HepG2 (cell line): ENCODE measurements around the gene STAM. TPM values are rescaled to one million over a fixed set of nuclear protein-coding genes. Genes with fewer than 3 reads are reported as not detected.

Experiments
- ATAC-seq: fragments of 200-7000 bp; cut with Tn5 transposase; 3 replicates; pipeline ENCODE4 v1.9.1; 2020; ENCODE audit warnings: mild to moderate bottlenecking, moderate library complexity
- BruUV-seq: library from RNA; stranded (reverse); fragments of 400-500 nt; replicated peaks from 2 replicates; lab custom pipeline; 2021; lab: Mats Ljungman, UMichigan
- CTCF ChIA-PET: fragments of 300-600 bp; formaldehyde crosslinking; extraction: SDS; loops from one replicate; lab custom pipeline; 2021; ENCODE audit warnings: low total read pairs, inconsistent platforms, low intra/inter-chr PET ratio; lab: Yijun Ruan, JAX
- POLR2A ChIA-PET: fragments of 350-600 bp; sonication (Branson Sonifier 250); formaldehyde crosslinking; loops from one replicate; lab custom pipeline; 2020; ENCODE audit warnings: antibody characterized with exemption, inconsistent platforms; lab: Yijun Ruan, JAX
- DNase-seq: peaks from one replicate; pipeline ENCODE4 v3.0.0-alpha.2; 2015; ENCODE audit warnings: low spot score
- FAIRE-seq: peaks from 3 replicates; lab custom pipeline; 2011; peaks lifted over from hg19 to GRCh38; lab: Jason Lieb, UNC
- H2AFZ ChIP-seq: one replicate; pipeline ENCODE4 v1.6.1; 2011; ENCODE audit warnings: low read length, inconsistent platforms
- H3K27ac ChIP-seq: fragments of 300-600 bp; 3 replicates; pipeline ENCODE4 v1.8.0; 2011; ENCODE audit warnings: mixed run types, mild to moderate bottlenecking, mixed read lengths, low read length, inconsistent platforms; ENCODE audit not compliant: insufficient read depth; ENCODE audit errors: extremely low read length
- H3K27me3 ChIP-seq, 2 experiments: fragments of 200-600 bp in 1 of 2; 2 replicates in 1 of 2; 3 replicates in 1 of 2; pipeline versions ENCODE4 v1.6.0 to v1.8.0; 2011; ENCODE audit warnings: low read length in 2 of 2, mild to moderate bottlenecking in 2 of 2, moderate library complexity in 2 of 2, inconsistent platforms in 1 of 2; ENCODE audit not compliant: insufficient read depth in 2 of 2, control insufficient read depth in 1 of 2
- H3K36me3 ChIP-seq, 2 experiments: fragments of 200-600 bp in 1 of 2; replicated peaks in 1 of 2; 2 replicates in 1 of 2; 3 replicates in 1 of 2; pipeline versions ENCODE4 v1.5.1 to v1.8.0; 2011; ENCODE audit warnings: low read length in 2 of 2, inconsistent platforms in 1 of 2; ENCODE audit not compliant: insufficient read depth in 2 of 2, control insufficient read depth in 1 of 2
- H3K4me1 ChIP-seq: 2 replicates; pipeline ENCODE4 v1.5.1; 2012; ENCODE audit warnings: low read length, inconsistent platforms; ENCODE audit not compliant: insufficient read depth
- H3K4me2 ChIP-seq: 2 replicates; pipeline ENCODE4 v1.6.0; 2011; ENCODE audit warnings: low read depth, low read length, inconsistent platforms
- H3K4me3 ChIP-seq, 3 experiments: fragments of 200-600 bp in 1 of 3; sonication (generic), shearing (Covaris generic) in 1 of 3; replicated peaks in 1 of 3; 2 replicates each; pipeline ENCODE4 v1.5.1; 2011 to 2016; ENCODE audit warnings: low read length in 3 of 3, inconsistent platforms in 2 of 3, low read depth in 2 of 3, mild to moderate bottlenecking in 2 of 3, control low read depth in 1 of 3, mixed read lengths in 1 of 3; ENCODE audit not compliant: insufficient read depth in 1 of 3
- H3K79me2 ChIP-seq: one replicate; pipeline ENCODE4 v1.6.1; 2011; ENCODE audit warnings: low read length, inconsistent platforms; ENCODE audit not compliant: insufficient read depth
- H3K9ac ChIP-seq: 2 replicates; pipeline ENCODE4 v1.6.0; 2011; ENCODE audit warnings: mild to moderate bottlenecking, low read depth, low read length, inconsistent platforms; ENCODE audit not compliant: insufficient read depth
- H3K9me3 ChIP-seq: 2 replicates; pipeline ENCODE4 v1.5.1; 2012; ENCODE audit warnings: mild to moderate bottlenecking, low read length
- H4K20me1 ChIP-seq: 2 replicates; pipeline ENCODE4 v1.6.0; 2011; ENCODE audit warnings: inconsistent platforms, mild to moderate bottlenecking, low read length, moderate library complexity; ENCODE audit not compliant: insufficient read depth
- ARID5B ChIP-seq: IDR thresholded peaks from 2 replicates; pipeline ENCODE4 v1.4.0; 2020; ENCODE audit warnings: mild to moderate bottlenecking, missing genetic modification reagents
- ATF3 ChIP-seq: sonication (generic); formaldehyde crosslinking; IDR thresholded peaks from 2 replicates; pipeline ENCODE4 v1.4.0; 2020; ENCODE audit warnings: missing genetic modification reagents
- HNRNPK ChIP-seq: fragments of 200-400 bp; formaldehyde crosslinking; IDR thresholded peaks from 2 replicates; pipeline ENCODE4 v1.6.1; 2018; ENCODE audit warnings: low read length, low read depth, moderate library complexity, mild to moderate bottlenecking; ENCODE audit not compliant: poor library complexity, severe bottlenecking
- NR2C2 ChIP-seq: sonication (generic); formaldehyde crosslinking; IDR thresholded peaks from 2 replicates; pipeline ENCODE4 v1.4.0; 2020; ENCODE audit warnings: missing genetic modification reagents, mild to moderate bottlenecking, moderate library complexity, borderline replicate concordance
- ZNF660 ChIP-seq: sonication (generic); formaldehyde crosslinking; IDR thresholded peaks from 2 replicates; pipeline ENCODE4 v1.5.1; 2020; ENCODE audit warnings: mild to moderate bottlenecking, low read depth, missing genetic modification reagents, borderline replicate concordance
- ZNF709 ChIP-seq: sonication (generic); formaldehyde crosslinking; IDR thresholded peaks from 2 replicates; pipeline ENCODE4 v1.5.0; 2020; ENCODE audit warnings: mild to moderate bottlenecking, missing genetic modification reagents
- ZNF772 ChIP-seq: sonication (generic); formaldehyde crosslinking; IDR thresholded peaks from 2 replicates; pipeline ENCODE4 v1.5.0; 2020; ENCODE audit warnings: mild to moderate bottlenecking, missing genetic modification reagents
- ZXDC ChIP-seq: sonication (generic); formaldehyde crosslinking; IDR thresholded peaks from 2 replicates; pipeline ENCODE4 v1.5.0; 2020; ENCODE audit warnings: mild to moderate bottlenecking, missing genetic modification reagents
- WGBS: methylation state at CpG from one replicate; pipeline ENCODE4 v1.1.6; 2017; ENCODE audit warnings: low lambda C conversion rate; 5-methylcytosine and 5-hydroxymethylcytosine counted together
- in situ Hi-C: cut with HindIII; loops from 2 replicates; pipeline ENCODE4 v1.10.0; 2017; ENCODE audit warnings: low pct_unique_long_range_greater_than_20kb; ENCODE audit not compliant: extremely low pct_ligation_motif_present
- intact Hi-C: fragments of 100-400 bp; cut with micrococcal nuclease; formaldehyde crosslinking; loops from one replicate; pipeline ENCODE4 v1.10.0; 2022; ENCODE audit not compliant: unreplicated experiment
- polyA plus RNA-seq, 8 experiments: library from polyadenylated mRNA; depleted of rRNA in 3 of 8; stranded (reverse) in 7 of 8; unstranded in 1 of 8; fragments of >200 nt; fragmentation: Illumina TruSeq in 4 of 8; extraction: Trizol in 4 of 8; gene quantifications; 2 replicates each; pipeline versions ENCODE4 v1.2.1 to v1.2.3, GENCODE V29; 2011 to 2016; ENCODE audit warnings: low read depth in 4 of 8, missing spikeins in 1 of 8, mixed read lengths in 1 of 8; ENCODE audit not compliant: insufficient read depth in 1 of 8
- total RNA-seq, 5 experiments: library from RNA; depleted of rRNA; stranded (reverse); fragments of >200 nt; fragmentation: Illumina TruSeq; extraction: Trizol; gene quantifications; 2 replicates each; pipeline ENCODE4 v1.2.3, GENCODE V29; 2016; ENCODE audit warnings: low read depth in 1 of 5

STAM gene
- total and polyA plus RNA-seq, 2 of the 13 experiments (the other 11 are each of a cell fraction or from before 2014, with no cell fraction given): 19.5 to 25.1 TPM

- ChIA-PET POLR2A (no interaction called here), CTCF (interaction anchor here (3.6 kb wide), 1 partner anchor 136 kb away, joined by 43 read pairs; no protein-coding TSS in a partner anchor)
- FAIRE-seq (no peak), DNase-seq (no peak), ATAC-seq (no peak)
- intact Hi-C loops: loop anchor here (5.0 kb wide), 1 partner anchor 72 kb away; no protein-coding TSS in a partner anchor
- Histone ChIP-seq H4K20me1 (no peaks in the 10 kb centered on the region), H3K27ac (no peak overlapping the region), H3K4me2 (no peak overlapping the region), H3K4me1 (peaks cover 24% of the 10 kb centered on the region), H3K36me3 (no peaks in the 10 kb centered on the region), H3K9me3 (no peaks in the 10 kb centered on the region), H3K79me2 (no peaks in the 10 kb centered on the region), H2AFZ (no peak overlapping the region), H3K27me3 (no peaks in the 10 kb centered on the region; a peak in 1 of 5 replicates), H3K9ac (no peak overlapping the region), H3K4me3 (no peak overlapping the region)
- TF ChIP-seq ATF3 (CRISPR knock-in tag): no peak
- TF ChIP-seq HNRNPK: no peak
- TF ChIP-seq ZNF660: no peak
- no peak for TF ChIP-seq ZNF709 (CRISPR knock-in tag)
- no peak for TF ChIP-seq ARID5B
- no peak for TF ChIP-seq ZNF772 (CRISPR knock-in tag)
- TF ChIP-seq ZXDC (CRISPR knock-in tag): no peak
- no peak for TF ChIP-seq NR2C2 (CRISPR knock-in tag)
- no TSS peak for BruUV-seq
- 40% methylated on average over 6 of the region's 6 CpGs for WGBS
- in situ Hi-C loops: loop anchor here (5.0 kb wide), 1 partner anchor 137 kb away; no protein-coding TSS in a partner anchor
Measured at GRCh38 chr10:17744341-17744861, 100.5 kb downstream of the STAM start.
